ENCODE measurements around the gene NT5C1A.

Gene NT5C1A

DNA sequence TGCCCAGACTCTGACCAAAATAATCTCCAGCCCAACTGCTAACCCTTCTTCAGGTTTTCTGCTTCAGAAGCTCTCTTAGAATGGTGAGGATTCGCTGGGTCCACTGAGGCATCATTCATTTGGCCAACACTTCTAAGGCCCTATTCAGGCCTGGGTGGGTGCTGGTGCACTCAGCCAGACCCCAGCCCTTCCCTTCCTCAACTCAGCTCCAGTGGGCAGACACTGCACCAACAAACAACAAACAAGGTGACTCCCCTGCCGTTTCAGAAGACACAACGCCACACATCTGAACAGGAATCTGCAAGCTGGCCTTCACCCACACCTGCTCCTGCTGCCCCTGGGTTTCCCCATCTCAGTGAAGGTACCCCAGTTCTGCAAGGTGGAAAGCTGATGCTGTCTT is 38.5 kb downstream of the NT5C1A start:
- DNase-seq, result no peak

GRCh38 chr1:39632682-39633417 is 39.1 kb downstream of the NT5C1A start:
- no peak for DNase-seq

- no peak for DNase-seq
These were observed 39.6 kb downstream of the NT5C1A start for GRCh38 chr1:39632323-39632681.

DNA sequence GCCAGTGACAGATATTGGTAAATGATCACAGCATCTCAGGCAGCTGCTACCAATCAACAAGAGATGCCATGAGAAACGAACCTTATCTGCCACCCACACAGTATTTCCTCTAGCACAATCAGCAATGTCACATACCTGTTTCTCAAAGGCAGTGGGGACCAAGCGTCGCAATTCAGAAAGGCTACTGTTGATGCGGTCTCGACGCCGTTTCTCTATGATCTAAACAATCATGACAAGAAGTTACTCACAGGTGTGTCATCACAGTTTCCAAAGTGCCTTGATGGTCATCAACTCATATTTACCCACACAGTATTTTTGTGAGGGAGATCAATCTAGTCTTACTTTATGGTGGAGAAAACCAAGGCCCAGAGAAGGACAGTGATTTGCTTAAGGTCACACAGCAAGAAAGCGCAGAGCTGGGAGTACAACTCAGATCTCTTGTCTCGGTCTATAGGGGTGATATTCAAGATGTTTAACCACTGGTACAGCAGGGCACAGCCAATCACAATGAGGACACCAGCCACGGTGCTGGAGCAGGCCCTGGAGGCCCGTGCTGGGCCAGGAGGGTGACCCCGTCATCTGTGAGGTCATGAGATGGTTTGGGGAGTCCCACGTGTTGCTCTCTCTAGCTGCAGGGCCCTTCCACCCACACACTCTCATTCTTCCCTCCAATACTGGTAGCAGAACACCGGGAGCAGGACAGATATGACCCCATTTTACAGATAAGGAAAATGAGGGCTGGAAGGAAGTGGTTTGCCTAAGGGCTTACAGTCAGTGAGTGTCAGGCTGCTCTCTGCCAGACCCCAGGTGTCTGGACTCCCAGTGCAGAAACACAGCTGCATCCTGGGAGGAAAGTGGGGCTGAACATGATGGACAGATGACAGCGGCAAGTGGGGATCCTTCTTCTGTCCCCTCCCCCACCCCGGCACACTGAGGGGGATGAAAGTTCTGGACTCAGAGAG is 40.3 kb downstream of the NT5C1A start:
- DNase-seq, result no peak

DNA sequence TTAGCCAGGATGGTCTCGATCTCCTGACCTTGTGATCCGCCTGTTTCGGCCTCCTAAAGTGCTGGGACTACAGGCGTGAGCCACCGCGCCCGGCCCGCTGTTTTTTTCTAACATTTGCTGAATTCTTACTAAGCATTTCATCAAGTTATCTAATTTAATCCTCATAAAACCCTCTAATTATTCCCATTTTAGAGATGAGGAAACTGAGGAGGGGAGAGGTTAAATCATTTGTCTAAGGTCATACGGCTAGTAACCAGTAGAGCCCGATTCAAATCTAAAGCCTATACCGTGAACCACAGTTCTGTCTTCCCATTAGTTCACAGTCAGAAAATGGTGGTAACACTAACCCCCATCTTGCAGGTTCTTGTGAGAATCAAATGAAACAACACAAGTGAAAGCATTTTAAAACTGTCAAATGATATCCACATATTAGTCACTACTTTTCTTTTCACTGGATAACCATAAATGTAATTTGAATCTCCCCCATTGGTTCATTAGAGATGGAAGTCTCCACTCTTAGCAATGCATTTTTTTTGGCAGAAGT is 43.0 kb downstream of the NT5C1A start:
- DNase-seq, result peak; percentile 43

DNA sequence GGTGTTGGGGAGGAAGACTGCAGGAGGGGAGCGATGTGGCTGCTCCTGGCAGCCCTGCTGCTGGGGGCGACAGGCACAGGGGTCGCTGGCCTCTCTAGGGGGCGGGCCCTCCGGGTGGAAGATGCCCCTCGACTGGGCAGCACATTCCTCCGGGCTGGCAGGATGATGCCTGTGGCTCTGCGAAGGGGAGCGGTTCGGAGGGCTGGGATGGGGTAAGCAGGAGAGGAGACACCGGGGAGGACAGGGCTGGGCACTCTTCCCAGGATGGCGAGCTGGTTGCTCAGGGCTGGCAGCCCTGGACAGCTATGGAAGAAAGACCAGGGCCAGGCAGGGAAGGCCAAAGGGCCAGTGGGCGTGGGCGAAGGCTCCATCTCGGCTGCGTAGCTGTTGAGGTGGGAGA is 45.3 kb downstream of the NT5C1A start:
- no peak for DNase-seq

DNA sequence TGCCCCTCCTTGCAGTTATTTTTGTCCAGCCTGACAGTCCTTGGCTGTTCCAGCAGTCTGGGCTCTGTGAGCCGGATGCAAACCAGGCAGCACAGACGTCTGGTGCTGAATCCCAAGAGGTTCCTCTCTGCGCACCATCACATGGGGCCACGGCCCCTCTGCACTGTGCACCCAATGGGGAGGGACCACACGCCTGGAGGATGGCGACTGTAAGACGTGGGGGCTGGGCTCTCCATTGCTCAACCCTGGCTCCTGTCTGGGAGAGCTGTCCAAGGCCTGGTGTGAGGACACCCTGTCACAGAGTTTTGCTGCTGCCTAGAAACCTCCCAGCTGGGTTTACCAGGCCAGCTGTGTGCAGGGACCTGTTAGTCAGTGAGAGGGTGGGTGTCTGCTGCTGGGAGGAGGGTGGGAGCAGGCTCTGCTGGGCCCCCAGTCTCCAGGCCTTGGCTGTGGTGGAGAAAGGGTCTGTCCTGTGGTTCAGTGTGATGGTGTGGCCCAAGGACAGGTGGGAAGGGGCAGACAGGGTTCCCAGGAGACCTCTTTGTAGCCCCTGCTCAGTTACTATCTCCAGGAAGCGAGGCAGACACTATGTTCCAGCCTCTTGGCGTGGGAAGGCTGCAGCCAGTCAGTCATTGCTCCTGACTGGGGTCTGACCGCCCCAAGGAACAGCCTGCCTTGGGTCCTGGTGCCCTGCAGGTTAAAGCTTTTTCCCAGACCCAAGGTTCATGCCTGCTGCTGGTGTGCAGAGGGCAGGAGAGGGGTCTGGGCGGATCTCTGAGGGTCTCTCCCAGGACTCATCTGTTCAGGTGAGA is 46.2 kb downstream of the NT5C1A start:
- no peak for DNase-seq

- DNase-seq, result no peak
These were observed 46.9 kb downstream of the NT5C1A start for GRCh38 chr1:39625009-39625408.

DNA sequence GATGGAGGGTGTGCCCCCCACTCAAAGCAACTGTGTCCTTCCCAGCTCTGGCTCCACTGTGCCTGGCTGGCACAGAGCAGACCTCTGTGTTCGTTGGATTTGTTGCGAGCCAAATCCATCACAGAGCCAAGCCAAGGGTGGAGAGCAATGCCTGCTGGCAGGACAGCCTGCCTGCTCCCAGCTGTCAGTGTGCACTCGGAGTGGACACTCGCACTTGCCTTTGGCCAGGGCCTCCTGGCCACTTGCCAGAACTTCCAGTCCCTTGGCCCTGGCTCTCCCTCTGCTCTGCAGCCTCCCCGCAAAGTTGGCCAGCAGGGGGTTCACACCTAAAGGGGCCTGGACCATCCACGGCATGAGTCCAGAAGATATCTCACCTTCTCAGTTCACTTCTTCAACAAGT is 48.9 kb downstream of the NT5C1A start:
- no peak for DNase-seq

DNA sequence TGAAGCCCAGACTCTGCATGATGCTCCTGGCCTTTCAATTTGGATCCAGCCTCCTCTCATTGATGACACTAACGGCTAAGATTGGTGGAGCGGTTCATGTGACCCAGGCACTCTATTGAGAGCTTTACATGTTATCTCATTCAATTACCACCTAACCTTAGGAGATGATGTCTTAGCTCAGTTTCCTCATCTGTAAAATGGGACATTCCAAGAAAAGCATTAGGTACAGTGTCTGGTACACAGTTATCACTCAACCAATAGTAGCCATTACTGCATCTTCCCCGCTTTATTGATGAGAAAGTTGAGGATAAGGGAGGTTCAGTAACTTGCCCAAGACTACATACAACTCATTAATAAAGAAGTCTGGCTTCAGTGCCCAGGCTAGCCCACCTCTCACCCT is 49.5 kb downstream of the NT5C1A start:
- DNase-seq, result no peak

DNA sequence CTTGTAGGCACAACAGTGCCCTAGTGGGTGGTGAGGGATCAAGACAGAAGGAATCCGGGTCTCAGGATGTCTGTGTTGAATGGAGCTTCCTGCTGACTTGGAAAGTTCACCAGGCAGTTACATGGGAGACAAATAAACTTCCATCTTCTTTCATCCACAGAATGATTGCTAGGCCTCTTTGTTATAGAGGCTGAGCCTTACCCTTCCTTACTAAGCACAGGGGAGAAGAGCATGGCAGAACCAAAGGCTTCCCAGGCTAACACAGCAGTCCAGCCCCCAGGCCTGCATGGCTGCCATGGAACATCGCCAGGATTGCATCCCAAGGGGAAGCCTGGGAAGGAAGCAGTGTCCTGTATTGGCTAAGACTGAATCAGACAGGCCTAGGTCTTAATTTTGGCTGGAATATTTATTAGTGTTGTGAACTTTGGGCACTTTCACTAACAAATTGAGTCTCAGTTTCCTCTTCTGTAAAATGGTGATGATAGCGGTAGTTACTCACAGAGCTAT is 51.2 kb downstream of the NT5C1A start:
- DNase-seq, result no peak

- DNase-seq, result no peak
These were observed 54.3 kb downstream of the NT5C1A start for GRCh38 chr1:39617488-39618049.

GRCh38 chr1:39615086-39615673 is 56.7 kb downstream of the NT5C1A start:
- DNase-seq, result no peak

GRCh38 chr1:39614488-39614887 is 57.4 kb downstream of the NT5C1A start:
- no peak for DNase-seq

DNA sequence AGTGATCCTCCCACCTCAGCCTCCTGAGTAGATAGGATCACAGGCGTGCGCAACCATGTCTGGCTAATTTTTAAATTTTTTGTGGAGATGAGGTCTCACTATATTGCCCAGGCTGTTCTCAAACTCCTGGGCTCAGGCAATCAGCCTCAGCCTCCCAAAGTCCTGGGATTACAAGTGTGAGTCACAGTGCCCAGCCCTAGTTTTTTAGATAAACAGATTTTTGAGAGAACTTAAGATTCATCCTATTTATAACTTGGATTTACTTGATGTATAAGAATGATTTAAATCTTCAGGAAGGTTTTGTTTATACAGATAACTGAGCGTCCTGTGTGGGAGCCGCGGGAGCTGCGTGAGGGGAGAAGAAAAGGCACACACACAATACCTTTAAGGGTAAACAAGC is 58.7 kb downstream of the NT5C1A start:
- no peak for DNase-seq

DNA sequence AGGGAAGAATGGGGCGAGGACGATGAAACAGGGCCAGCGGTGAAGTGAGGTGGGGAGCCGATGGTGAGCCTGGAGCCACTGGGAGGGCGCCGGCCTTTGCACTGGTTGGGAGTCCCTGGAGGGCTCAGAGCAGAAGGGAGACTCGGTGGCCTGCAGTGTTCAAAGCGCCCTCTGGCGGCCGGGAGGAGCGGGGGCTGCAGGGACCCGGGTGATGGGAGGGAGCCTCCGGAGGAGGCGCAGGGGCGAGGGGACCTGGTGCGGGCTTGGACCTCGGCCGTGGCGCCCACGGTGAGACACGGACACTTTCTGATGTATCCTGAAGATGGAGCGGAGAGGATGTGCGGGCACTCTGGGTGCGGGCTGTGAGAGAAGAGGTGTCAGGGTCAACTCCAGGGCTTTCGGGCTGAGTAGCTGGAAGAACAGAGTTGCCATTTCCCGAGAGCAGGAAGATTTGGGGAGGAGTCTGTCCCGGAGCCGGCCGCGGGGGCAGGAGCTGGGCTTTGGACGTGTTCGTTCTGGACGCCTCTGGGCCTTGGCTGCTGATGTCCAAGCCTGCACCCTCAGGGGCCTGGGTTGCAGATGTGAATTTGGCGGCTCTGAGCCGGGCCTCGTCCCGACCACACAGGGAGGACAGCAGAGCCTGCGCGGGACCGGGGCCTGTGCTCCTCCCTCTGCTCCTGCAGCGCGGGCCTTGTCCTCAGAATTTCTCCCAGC is 62.1 kb downstream of the NT5C1A start:
- peak; percentile 86 for DNase-seq

Measured in activated CD4-positive, alpha-beta T cell treated with anti-CD3 and anti-CD28 coated beads, Interleukin-2, amount 50 U/mL, for 16 hours (primary cell).